ENCODE results near the gene KLK15.
A peak's percentile ranks its signal among the peaks of the same experiment; 100 is the strongest.

KLK15 gene

DNA sequence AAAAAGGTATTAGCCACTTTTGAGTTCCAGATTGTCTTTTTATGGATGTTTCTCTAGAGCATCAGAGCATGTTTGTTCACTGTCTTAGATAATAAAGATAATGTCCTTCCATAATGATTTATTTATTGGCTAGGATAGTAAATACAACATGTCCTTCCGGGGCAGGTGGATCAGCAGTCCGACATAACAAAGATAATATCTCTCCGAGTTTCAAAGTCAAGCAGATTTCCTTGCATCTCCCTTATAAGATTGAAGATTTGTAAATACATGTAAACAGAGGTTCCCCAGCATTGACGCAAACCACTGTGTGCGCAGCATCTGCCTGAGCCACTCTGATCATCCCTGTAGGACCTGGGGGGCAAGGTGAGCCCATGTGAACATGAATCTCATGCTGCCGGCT lies 8.8 kb upstream of the KLK15 start:
- Histone ChIP-seq H3K9ac (ENCODE audit: low read depth, low read length) (no peak overlapping the region), H3K27me3 (ENCODE audit: control insufficient read depth, insufficient read depth, low read length) (peaks cover 67% of the 10 kb centered on the region), H3K4me1 (ENCODE audit: control insufficient read depth, insufficient read depth, low read length) (peaks cover 5% of the 10 kb centered on the region), H3K9me3 (ENCODE audit: control insufficient read depth, insufficient read depth, low read length) (no peaks in the 10 kb centered on the region), H3K4me3 (ENCODE audit: low read depth, low read length) (no peak overlapping the region), H3K36me3 (ENCODE audit: control insufficient read depth, insufficient read depth, low read length) (no peaks in the 10 kb centered on the region)

DNA sequence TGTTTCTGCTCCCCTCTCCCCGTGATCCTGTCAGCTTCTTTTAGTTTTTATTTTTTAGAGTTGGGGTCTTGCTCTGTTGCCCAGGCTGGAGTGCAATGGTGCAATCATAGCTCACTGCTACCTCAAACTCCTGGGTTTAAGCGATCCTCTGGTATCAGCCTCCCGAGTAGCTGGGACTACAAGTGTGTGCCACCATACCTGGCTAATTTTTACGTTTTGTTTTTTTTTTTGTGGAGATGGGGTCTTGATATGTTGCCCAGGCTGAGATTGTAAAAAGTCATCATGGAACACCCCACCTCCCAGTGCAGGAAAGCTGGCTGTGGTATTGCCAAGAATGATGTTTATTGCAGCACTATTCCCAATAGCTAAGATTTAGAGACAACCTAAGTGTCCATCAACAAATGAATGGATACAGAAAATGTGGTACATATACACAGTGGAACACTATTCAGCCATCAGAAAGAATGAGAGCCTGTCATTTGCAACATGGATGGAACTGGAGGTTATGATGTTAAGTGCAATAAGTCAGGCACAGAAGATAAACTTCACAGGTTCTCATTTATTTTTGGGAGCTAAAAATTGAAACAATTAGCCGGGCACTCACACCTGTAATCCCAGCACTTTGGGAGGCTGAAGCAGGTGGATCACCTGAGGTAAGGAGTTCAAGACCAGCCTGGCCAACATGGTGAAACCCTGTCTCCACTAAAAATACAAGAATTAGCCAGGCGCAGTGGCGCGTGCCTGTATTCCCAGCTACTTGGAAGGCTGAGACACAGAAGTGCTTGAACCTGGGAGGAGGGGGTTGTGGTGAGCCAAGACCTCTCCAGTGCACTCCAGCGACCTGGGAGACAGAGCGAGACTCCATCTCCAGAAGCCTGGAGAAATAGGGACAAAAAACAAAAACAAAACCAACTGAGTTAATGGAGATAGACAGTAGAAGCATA lies 6.6 kb upstream of the KLK15 start:
- Histone ChIP-seq H3K4me1 (ENCODE audit: control insufficient read depth, insufficient read depth, low read length) (peaks cover 5% of the 10 kb centered on the region), H3K27me3 (ENCODE audit: control insufficient read depth, insufficient read depth, low read length) (peaks cover 74% of the 10 kb centered on the region), H3K36me3 (ENCODE audit: control insufficient read depth, insufficient read depth, low read length) (no peaks in the 10 kb centered on the region), H3K4me3 (ENCODE audit: low read depth, low read length) (no peak overlapping the region), H3K9ac (ENCODE audit: low read depth, low read length) (no peak overlapping the region), H3K9me3 (ENCODE audit: control insufficient read depth, insufficient read depth, low read length) (no peaks in the 10 kb centered on the region)

DNA sequence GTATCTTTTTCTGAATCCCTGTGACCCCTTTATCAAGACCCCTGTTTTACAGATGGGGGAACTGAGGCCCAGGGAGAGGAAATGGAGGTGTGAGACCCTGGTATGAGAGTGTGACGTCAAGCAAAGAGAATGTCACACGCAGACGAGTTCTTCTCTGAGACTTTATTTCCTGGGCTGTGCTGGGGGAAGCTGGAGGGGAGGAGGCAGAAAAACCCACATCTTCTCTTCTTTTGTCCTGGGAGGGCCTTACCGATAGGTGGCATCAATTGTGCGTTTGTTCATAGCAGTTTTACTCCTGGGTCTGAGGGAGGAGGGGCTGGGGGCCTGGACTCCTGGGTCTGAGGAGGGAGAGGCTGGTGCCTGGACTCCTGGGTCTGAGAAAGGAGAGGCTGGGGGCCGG lies 4.9 kb upstream of the KLK15 start:
- no peaks in the 10 kb centered on the region for H3K36me3 ChIP-seq (ENCODE audit: control insufficient read depth, insufficient read depth, low read length)
- H3K4me3 ChIP-seq (ENCODE audit: low read depth, low read length), result no peak overlapping the region
- no peak overlapping the region for H3K9ac ChIP-seq (ENCODE audit: low read depth, low read length)
- no peaks in the 10 kb centered on the region for H3K9me3 ChIP-seq (ENCODE audit: control insufficient read depth, insufficient read depth, low read length)
- no peaks in the 10 kb centered on the region for H3K4me1 ChIP-seq (ENCODE audit: control insufficient read depth, insufficient read depth, low read length)
- H3K27me3 ChIP-seq (ENCODE audit: control insufficient read depth, insufficient read depth, low read length), result peaks cover 70% of the 10 kb centered on the region

DNA sequence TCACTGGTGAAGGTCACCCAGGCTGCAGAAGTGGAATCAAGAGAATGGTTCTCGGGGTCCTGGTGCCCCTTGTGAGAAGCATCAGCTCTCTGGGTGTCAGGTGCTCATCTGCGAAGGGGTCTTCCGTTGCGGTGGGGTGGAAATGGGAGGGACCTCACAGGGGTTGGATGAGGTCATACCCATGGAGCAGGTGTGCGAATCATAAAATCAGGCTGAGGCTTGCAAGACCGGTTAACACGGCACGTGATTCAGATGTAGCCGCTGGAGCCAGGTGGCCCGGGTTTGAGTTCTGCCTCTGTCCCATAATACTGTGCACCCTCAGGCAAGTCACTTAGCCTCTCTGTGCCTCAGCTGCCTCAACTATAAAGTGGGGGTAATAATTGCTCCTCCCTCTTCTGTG lies 3.9 kb upstream of the KLK15 start:
- Histone ChIP-seq H3K9me3 (ENCODE audit: control insufficient read depth, insufficient read depth, low read length) (no peaks in the 10 kb centered on the region), H3K4me1 (ENCODE audit: control insufficient read depth, insufficient read depth, low read length) (no peaks in the 10 kb centered on the region), H3K9ac (ENCODE audit: low read depth, low read length) (no peak overlapping the region), H3K4me3 (ENCODE audit: low read depth, low read length) (no peak overlapping the region), H3K36me3 (ENCODE audit: control insufficient read depth, insufficient read depth, low read length) (no peaks in the 10 kb centered on the region), H3K27me3 (ENCODE audit: control insufficient read depth, insufficient read depth, low read length) (peaks cover 66% of the 10 kb centered on the region)

DNA sequence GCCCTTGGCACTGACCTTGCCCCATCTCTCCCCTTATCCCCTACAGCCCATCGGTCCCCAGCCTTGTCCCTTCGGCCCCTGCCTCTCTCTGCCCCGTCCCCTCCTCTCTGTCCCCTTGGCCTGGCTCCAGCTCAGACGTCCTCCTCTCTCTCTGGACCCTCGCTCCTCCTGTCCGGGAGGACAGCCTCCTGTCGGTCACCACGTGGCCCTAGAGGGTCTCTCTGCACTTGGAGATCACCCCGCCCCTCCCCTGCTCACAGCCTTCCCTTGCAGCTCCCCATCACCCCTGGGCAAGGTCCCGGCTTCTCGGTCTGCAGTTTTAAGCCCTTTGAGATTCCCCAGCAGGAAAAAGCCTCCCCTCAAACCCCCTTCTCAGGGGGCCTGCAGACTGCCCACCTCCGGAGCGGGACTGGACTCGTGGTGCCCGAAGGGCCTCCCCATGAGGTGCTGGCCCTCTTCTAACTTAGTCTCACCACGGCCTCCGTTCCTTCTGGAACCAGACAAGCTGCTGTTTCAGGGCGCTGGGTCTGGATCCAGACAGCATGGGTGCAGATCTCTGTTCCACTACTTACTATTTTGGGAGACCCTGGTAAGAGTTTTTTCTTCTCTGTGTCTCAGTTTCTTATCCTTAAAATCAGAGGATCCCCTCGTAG lies 3.3 kb upstream of the KLK15 start:
- Histone ChIP-seq H3K9ac (ENCODE audit: low read depth, low read length) (peak overlapping the region; percentile 54), H3K36me3 (ENCODE audit: control insufficient read depth, insufficient read depth, low read length) (no peaks in the 10 kb centered on the region), H3K4me3 (ENCODE audit: low read depth, low read length) (peak overlapping the region; percentile 87)

DNA sequence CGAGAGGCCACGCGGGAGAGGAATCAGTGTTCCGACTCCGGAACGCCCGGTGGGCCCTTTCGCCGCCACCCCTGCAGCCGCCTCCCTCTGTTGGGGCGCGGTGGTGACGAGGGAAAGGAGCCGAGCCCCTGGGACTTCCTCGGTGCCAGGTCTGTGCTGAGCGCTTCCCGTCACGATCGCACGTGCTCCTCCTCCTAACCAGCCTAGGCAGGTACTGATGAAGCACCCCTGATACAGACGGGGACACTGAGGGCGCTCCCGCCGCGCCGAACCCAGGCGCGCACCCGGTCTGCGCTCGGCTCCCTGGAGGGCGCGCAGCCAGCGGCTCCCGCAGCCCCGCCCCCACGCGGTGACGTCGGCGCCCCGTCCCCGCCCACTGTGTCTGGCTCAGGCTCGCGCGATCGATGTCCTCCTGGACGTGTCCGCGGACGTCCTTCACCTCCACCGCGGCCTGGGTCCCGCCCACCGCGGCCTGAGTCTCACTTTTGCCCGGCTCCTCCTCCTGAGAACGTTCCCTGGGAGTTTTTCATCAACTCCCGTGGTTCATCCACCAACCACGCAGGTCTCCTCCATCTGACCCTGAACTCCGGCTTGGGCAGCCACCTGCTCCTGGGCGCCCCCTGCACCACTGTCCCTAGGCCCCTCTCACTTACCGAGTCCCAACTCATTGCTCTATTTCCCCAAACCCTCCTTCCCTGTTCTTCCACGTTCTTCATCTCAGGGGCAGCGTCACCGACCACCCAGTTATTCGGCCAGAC lies 2.6 kb upstream of the KLK15 start:
- Histone ChIP-seq H3K9me3 (ENCODE audit: control insufficient read depth, insufficient read depth, low read length) (no peaks in the 10 kb centered on the region), H3K27me3 (ENCODE audit: control insufficient read depth, insufficient read depth, low read length) (peaks cover 55% of the 10 kb centered on the region), H3K36me3 (ENCODE audit: control insufficient read depth, insufficient read depth, low read length) (no peaks in the 10 kb centered on the region), H3K9ac (ENCODE audit: low read depth, low read length) (peak overlapping the region; percentile 60), H3K4me1 (ENCODE audit: control insufficient read depth, insufficient read depth, low read length) (no peaks in the 10 kb centered on the region), H3K4me3 (ENCODE audit: low read depth, low read length) (peak overlapping the region; percentile 87)

More for the DNA sequence above, 3.3 kb upstream of the KLK15 start:
- H3K9me3 ChIP-seq (ENCODE audit: control insufficient read depth, insufficient read depth, low read length), result no peaks in the 10 kb centered on the region
- H3K27me3 ChIP-seq (ENCODE audit: control insufficient read depth, insufficient read depth, low read length), result peaks cover 59% of the 10 kb centered on the region
- no peaks in the 10 kb centered on the region for H3K4me1 ChIP-seq (ENCODE audit: control insufficient read depth, insufficient read depth, low read length)

DNA sequence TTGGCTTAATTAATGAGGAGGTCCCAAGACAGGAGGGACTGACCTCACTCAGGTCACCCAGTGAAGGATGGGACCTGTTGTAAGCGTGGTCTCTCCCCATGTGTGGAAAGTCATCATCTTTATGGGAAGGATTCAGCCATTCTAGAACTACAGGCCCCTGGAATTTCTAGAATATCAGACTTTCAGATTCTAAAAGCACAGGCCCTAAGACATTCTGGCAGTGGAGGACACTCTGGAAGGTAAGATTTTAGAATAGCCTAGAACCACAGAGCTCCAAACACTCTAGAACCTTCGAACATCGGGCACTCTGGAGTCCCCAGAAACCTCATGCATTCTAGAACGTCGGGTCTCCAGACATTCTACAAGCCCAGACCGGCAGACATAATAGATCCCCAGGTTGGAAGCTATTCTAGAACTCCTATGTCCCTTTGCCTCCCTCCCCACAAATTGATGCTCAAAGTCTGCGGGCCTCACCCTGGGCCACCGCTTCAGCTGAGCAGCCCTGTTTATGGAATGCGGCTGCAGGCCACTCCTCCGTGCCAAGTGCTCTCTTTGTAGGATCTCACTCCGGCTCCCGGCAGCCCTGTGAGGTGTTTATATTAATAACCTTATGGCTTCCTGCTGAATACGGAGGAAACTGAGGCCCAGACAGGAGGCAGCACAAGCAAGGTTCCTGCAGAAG lies 1.9 kb upstream of the KLK15 start:
- no peaks in the 10 kb centered on the region for H3K9me3 ChIP-seq (ENCODE audit: control insufficient read depth, insufficient read depth, low read length)
- H3K27me3 ChIP-seq (ENCODE audit: control insufficient read depth, insufficient read depth, low read length), result peaks cover 48% of the 10 kb centered on the region
- H3K9ac ChIP-seq (ENCODE audit: low read depth, low read length), result no peak overlapping the region
- H3K4me3 ChIP-seq (ENCODE audit: low read depth, low read length), result peak overlapping the region; percentile 87
- H3K4me1 ChIP-seq (ENCODE audit: control insufficient read depth, insufficient read depth, low read length), result no peaks in the 10 kb centered on the region
- no peaks in the 10 kb centered on the region for H3K36me3 ChIP-seq (ENCODE audit: control insufficient read depth, insufficient read depth, low read length)

DNA sequence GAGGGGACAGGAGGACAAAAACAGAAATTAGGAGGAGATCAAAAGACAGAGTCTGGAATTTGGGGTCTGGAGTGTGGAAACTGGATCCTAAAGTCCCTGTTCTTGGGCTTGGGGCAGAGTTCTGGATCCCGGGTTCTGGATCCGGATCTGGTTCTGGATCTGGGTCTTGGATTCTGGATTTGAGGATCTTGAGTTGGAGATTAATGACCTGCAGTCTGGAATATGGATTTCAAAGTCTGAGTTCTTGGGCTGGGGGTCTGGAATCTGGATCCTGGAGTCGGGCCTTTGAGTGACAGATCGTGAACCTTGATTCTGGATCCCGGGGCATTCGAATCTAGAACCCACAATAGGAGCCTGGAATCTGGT lies 411 bp upstream of the KLK15 start:
- Histone ChIP-seq H3K27me3 (ENCODE audit: control insufficient read depth, insufficient read depth, low read length) (peaks cover 43% of the 10 kb centered on the region), H3K4me3 (ENCODE audit: low read depth, low read length) (no peak overlapping the region), H3K9ac (ENCODE audit: low read depth, low read length) (no peak overlapping the region), H3K4me1 (ENCODE audit: control insufficient read depth, insufficient read depth, low read length) (no peaks in the 10 kb centered on the region), H3K9me3 (ENCODE audit: control insufficient read depth, insufficient read depth, low read length) (no peaks in the 10 kb centered on the region), H3K36me3 (ENCODE audit: control insufficient read depth, insufficient read depth, low read length) (no peaks in the 10 kb centered on the region)

DNA sequence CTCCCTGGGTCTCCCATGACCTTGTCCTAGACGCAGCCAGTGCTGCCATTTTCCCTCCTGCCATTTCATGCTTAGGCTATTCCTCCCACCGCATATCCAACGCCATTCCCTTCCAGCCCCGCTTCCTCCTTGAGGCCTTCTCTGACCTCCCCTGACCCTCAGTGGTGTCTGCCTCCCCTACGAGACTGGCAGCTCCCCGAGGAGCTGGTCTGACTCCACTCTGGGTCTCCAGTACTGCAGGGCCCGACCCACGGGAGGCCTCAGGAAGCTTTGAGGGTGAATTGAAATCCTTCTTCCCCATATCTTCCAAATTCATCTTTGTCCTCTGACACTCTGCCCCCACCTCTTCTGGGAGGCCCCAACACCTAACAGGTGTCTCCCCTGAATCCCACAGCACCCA lies 708 bp downstream of the KLK15 start:
- Histone ChIP-seq H3K36me3 (ENCODE audit: control insufficient read depth, insufficient read depth, low read length) (no peaks in the 10 kb centered on the region), H3K27me3 (ENCODE audit: control insufficient read depth, insufficient read depth, low read length) (peaks cover 42% of the 10 kb centered on the region), H3K4me3 (ENCODE audit: low read depth, low read length) (no peak overlapping the region), H3K9me3 (ENCODE audit: control insufficient read depth, insufficient read depth, low read length) (no peaks in the 10 kb centered on the region), H3K9ac (ENCODE audit: low read depth, low read length) (no peak overlapping the region), H3K4me1 (ENCODE audit: control insufficient read depth, insufficient read depth, low read length) (no peaks in the 10 kb centered on the region)

DNA sequence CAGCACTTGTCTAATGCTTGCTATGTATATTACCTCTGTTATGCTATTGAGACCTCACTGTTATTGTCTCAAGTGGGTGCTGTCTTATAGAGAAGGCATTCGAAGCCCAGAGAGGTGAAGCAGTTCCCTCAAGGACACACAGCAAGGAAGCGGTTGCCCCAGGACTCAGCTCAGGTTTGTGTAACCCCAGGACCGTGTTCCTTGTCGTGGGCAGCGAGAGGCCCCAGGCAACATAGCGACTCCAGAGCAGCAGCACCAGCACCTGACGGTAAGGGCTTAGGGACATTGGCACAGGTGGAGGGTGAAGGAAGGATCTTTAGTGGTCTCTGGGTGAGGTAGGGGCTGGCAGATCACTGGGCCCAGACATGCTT lies 2.4 kb downstream of the KLK15 start:
- no peak overlapping the region for H3K9ac ChIP-seq (ENCODE audit: low read depth, low read length)
- H3K4me1 ChIP-seq (ENCODE audit: control insufficient read depth, insufficient read depth, low read length), result no peaks in the 10 kb centered on the region
- no peak overlapping the region for H3K4me3 ChIP-seq (ENCODE audit: low read depth, low read length)
- peaks cover 31% of the 10 kb centered on the region for H3K27me3 ChIP-seq (ENCODE audit: control insufficient read depth, insufficient read depth, low read length)
- H3K36me3 ChIP-seq (ENCODE audit: control insufficient read depth, insufficient read depth, low read length), result no peaks in the 10 kb centered on the region
- no peaks in the 10 kb centered on the region for H3K9me3 ChIP-seq (ENCODE audit: control insufficient read depth, insufficient read depth, low read length)

DNA sequence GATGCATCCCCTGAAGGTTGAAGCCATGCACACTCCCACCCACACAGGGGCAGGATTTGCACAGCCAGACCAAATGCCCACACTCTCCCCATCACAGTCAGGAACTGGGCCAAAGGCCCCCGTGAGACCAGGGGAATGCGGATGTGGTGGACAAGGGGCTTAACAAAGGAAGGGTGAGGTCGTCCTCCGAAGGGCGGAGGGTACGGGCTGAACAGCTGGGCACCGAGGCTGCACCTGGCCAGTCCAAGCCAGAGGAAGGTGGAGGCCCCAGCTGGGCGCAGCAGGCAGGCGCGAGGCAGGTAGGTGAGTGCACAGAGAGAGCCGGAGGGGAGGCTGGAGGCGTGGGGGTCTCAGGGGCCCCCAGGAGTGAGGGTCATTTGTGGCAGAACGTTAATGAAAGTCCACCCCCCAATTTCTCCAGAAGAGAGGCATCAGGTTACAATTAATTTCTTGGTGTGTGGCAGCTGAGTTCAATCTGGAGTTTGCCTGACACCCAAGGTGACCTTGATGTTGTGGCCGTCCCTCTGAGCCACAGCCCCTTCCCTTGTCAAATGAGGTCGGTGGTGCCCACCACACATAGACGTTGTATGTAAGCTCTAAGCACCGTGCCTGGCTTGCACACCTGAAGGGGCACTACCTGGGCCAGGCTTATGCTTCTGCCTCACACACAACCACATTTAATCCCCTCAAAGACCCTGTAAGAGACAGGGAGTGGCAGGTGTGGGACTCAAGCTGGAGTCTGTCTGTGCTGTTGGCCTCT lies 2.9 kb downstream of the KLK15 start:
- Histone ChIP-seq H3K27me3 (ENCODE audit: control insufficient read depth, insufficient read depth, low read length) (peaks cover 28% of the 10 kb centered on the region), H3K9ac (ENCODE audit: low read depth, low read length) (no peak overlapping the region), H3K36me3 (ENCODE audit: control insufficient read depth, insufficient read depth, low read length) (no peaks in the 10 kb centered on the region)

More for the DNA sequence above, 2.9 kb downstream of the KLK15 start:
- Histone ChIP-seq H3K4me1 (ENCODE audit: control insufficient read depth, insufficient read depth, low read length) (no peaks in the 10 kb centered on the region), H3K9me3 (ENCODE audit: control insufficient read depth, insufficient read depth, low read length) (no peaks in the 10 kb centered on the region), H3K4me3 (ENCODE audit: low read depth, low read length) (no peak overlapping the region)

Data from iPS-15b (cell line).